WTC11 (cell line): ENCODE results near the gene CALN1. TPM values are rescaled to one million over a fixed set of nuclear protein-coding genes. Genes with fewer than 3 reads are reported as not detected.

Source experiments
- ATAC-seq: fragments of 200-7000 bp; cut with Tn5 transposase; 2 replicates; pipeline ENCODE4 v1.10.0; 2021; ENCODE audit warnings: mild to moderate bottlenecking, moderate library complexity
- CTCF ChIA-PET: fragments of 300-600 bp; sonication (Branson Sonifier 250); formaldehyde crosslinking; loops from one replicate; lab custom pipeline; 2021; ENCODE audit warnings: antibody characterized with exemption; lab: Charles Lee
- POLR2A ChIA-PET: fragments of 350-600 bp; sonication (Branson Sonifier 250); formaldehyde crosslinking; loops from one replicate; lab custom pipeline; 2021; ENCODE audit warnings: antibody characterized with exemption; lab: Charles Lee
- DNase-seq: peaks from one replicate; pipeline ENCODE4 v3.0.0; 2021; ENCODE audit warnings: low spot score
- H3K27ac Mint-ChIP-seq: 2 replicates; pipeline ENCODE4 v1.8.0; 2021; ENCODE audit warnings: mixed read lengths
- H3K27me3 Mint-ChIP-seq: 2 replicates; pipeline ENCODE4 v1.8.0; 2021; ENCODE audit warnings: low read depth, mild to moderate bottlenecking, moderate library complexity, mixed read lengths
- H3K36me3 Mint-ChIP-seq: 2 replicates; pipeline ENCODE4 v1.8.0; 2021; ENCODE audit warnings: mixed read lengths
- H3K4me1 Mint-ChIP-seq: 2 replicates; pipeline ENCODE4 v1.8.0; 2022; ENCODE audit warnings: mixed read lengths
- H3K4me3 Mint-ChIP-seq: 2 replicates; pipeline ENCODE4 v1.8.0; 2021; ENCODE audit warnings: mild to moderate bottlenecking, moderate library complexity, mixed read lengths
- H3K9me3 Mint-ChIP-seq: 2 replicates; pipeline ENCODE4 v1.8.0; 2021; ENCODE audit warnings: mixed read lengths
- CREB1 ChIP-seq: sonication (generic); formaldehyde crosslinking; IDR thresholded peaks from 2 replicates; pipeline ENCODE4 v1.8.0; 2023; ENCODE audit warnings: mild to moderate bottlenecking, missing genetic modification reagents
- E2F1 ChIP-seq: sonication (generic); formaldehyde crosslinking; IDR thresholded peaks from 2 replicates; pipeline ENCODE4 v1.8.0; 2022; ENCODE audit warnings: mild to moderate bottlenecking, missing genetic modification reagents
- E2F4 ChIP-seq: sonication (generic); formaldehyde crosslinking; IDR thresholded peaks from 2 replicates; pipeline ENCODE4 v1.8.1; 2022; ENCODE audit warnings: low read depth, mild to moderate bottlenecking, moderate library complexity, missing genetic modification reagents, borderline replicate concordance
- E2F5 ChIP-seq: sonication (generic); formaldehyde crosslinking; IDR thresholded peaks from 2 replicates; pipeline ENCODE4 v1.8.1; 2022; ENCODE audit warnings: mild to moderate bottlenecking, moderate library complexity, missing genetic modification reagents
- ELF4 ChIP-seq: sonication (generic); formaldehyde crosslinking; IDR thresholded peaks from 2 replicates; pipeline ENCODE4 v1.8.1; 2022; ENCODE audit warnings: low read depth, mild to moderate bottlenecking, moderate library complexity, missing genetic modification reagents
- ERG ChIP-seq: fragments of 250-450 bp; sonication (Bioruptor Pico); IDR thresholded peaks from 2 replicates; pipeline ENCODE4 v1.8.0; 2021; ENCODE audit warnings: mild to moderate bottlenecking
- ETV6 ChIP-seq: sonication (generic); formaldehyde crosslinking; IDR thresholded peaks from 2 replicates; pipeline ENCODE4 v1.8.1; 2022; ENCODE audit warnings: mild to moderate bottlenecking, missing genetic modification reagents
- FOXJ3 ChIP-seq: sonication (generic); formaldehyde crosslinking; IDR thresholded peaks from 2 replicates; pipeline ENCODE4 v1.9.0; 2021; ENCODE audit warnings: missing genetic modification reagents, mild to moderate bottlenecking, borderline replicate concordance
- FOXP4 ChIP-seq: sonication (generic); formaldehyde crosslinking; IDR thresholded peaks from 2 replicates; pipeline ENCODE4 v1.8.0; 2022; ENCODE audit warnings: mild to moderate bottlenecking, missing genetic modification reagents
- GRHL2 ChIP-seq: fragments of 250-450 bp; sonication (Bioruptor Pico); IDR thresholded peaks from 2 replicates; pipeline ENCODE4 v1.8.0; 2022; ENCODE audit warnings: mild to moderate bottlenecking, moderate library complexity; ENCODE audit not compliant: insufficient replicate concordance, severe bottlenecking
- NFE2L1 ChIP-seq: sonication (generic); formaldehyde crosslinking; IDR thresholded peaks from 2 replicates; pipeline ENCODE4 v1.8.1; 2023; ENCODE audit warnings: missing genetic modification reagents
- NFYB ChIP-seq: sonication (generic); formaldehyde crosslinking; conservative IDR thresholded peaks from 2 replicates; pipeline ENCODE4 v1.8.0; 2022; ENCODE audit warnings: low read depth, missing genetic modification reagents
- NR2C2 ChIP-seq: sonication (generic); formaldehyde crosslinking; IDR thresholded peaks from 2 replicates; pipeline ENCODE4 v1.8.0; 2022; ENCODE audit warnings: mild to moderate bottlenecking, missing genetic modification reagents
- NR3C1 ChIP-seq: sonication (generic); formaldehyde crosslinking; conservative IDR thresholded peaks from 2 replicates; pipeline ENCODE4 v1.8.1; 2023; ENCODE audit warnings: low read depth, mild to moderate bottlenecking, missing genetic modification reagents
- PRDM15 ChIP-seq: sonication (generic); formaldehyde crosslinking; IDR thresholded peaks from 2 replicates; pipeline ENCODE4 v1.8.0; 2022; ENCODE audit warnings: missing genetic modification reagents
- PRRX2 ChIP-seq: fragments of 250-450 bp; sonication (Bioruptor Pico); IDR thresholded peaks from 2 replicates; pipeline ENCODE4 v1.8.0; 2021; ENCODE audit warnings: mild to moderate bottlenecking
- SMAD4 ChIP-seq: sonication (generic); formaldehyde crosslinking; IDR thresholded peaks from 2 replicates; pipeline ENCODE4 v1.8.0; 2022; ENCODE audit warnings: mild to moderate bottlenecking, missing genetic modification reagents
- USF1 ChIP-seq: sonication (generic); formaldehyde crosslinking; IDR thresholded peaks from 2 replicates; pipeline ENCODE4 v1.8.0; 2022; ENCODE audit warnings: mild to moderate bottlenecking, missing genetic modification reagents
- ZBTB43 ChIP-seq: sonication (generic); formaldehyde crosslinking; IDR thresholded peaks from 2 replicates; pipeline ENCODE4 v1.8.1; 2023; ENCODE audit warnings: mild to moderate bottlenecking, missing genetic modification reagents
- ZNF219 ChIP-seq: sonication (generic); formaldehyde crosslinking; IDR thresholded peaks from 2 replicates; pipeline ENCODE4 v1.8.0; 2023; ENCODE audit warnings: missing genetic modification reagents, mild to moderate bottlenecking, borderline replicate concordance
- ZNF423 ChIP-seq: fragments of 250-450 bp; sonication (Bioruptor Pico); IDR thresholded peaks from 2 replicates; pipeline ENCODE4 v2.1.2; 2022; ENCODE audit warnings: mild to moderate bottlenecking, moderate library complexity
- total RNA-seq: library from RNA; stranded (reverse); gene quantifications from 3 replicates; pipeline ENCODE4 v1.2.3, GENCODE V29; 2021

Gene CALN1
- total RNA-seq, 1 experiment from 2014 or later, result 10.5 TPM

GRCh38 chr7:71868797-71869196 lies 543.3 kb downstream of the CALN1 start (continued):
- TF ChIP-seq ERG (CRISPR knock-in tag), result no peak
- TF ChIP-seq NFYB (CRISPR knock-in tag), result no peak
- no peak for TF ChIP-seq FOXJ3
- no peak for TF ChIP-seq USF1
- TF ChIP-seq E2F5 (CRISPR knock-in tag), result no peak

GRCh38 chr7:71867626-71868025 lies 544.5 kb downstream of the CALN1 start:
- H3K27ac Mint-ChIP-seq, result no peak overlapping the region
- ATAC-seq, result no peak
- H3K9me3 Mint-ChIP-seq, result no peaks in the 10 kb centered on the region
- ChIA-PET POLR2A (no interaction called here), CTCF (no interaction called here)
- no peaks in the 10 kb centered on the region for H3K27me3 Mint-ChIP-seq
- no peak for DNase-seq
- no peak for TF ChIP-seq GRHL2 (CRISPR knock-in tag)
- no peak for TF ChIP-seq ZNF219 (CRISPR knock-in tag)
- no peak for TF ChIP-seq SMAD4
- TF ChIP-seq ETV6, result no peak
- TF ChIP-seq ZNF423 (CRISPR knock-in tag), result no peak
- TF ChIP-seq ERG (CRISPR knock-in tag), result no peak
- no peak for TF ChIP-seq FOXP4 (CRISPR knock-in tag)
- no peak for TF ChIP-seq ELF4 (CRISPR knock-in tag)
- no peaks in the 10 kb centered on the region for H3K36me3 Mint-ChIP-seq
- no peaks in the 10 kb centered on the region for H3K4me1 Mint-ChIP-seq
- no peak overlapping the region for H3K4me3 Mint-ChIP-seq

- no peak for ATAC-seq
- Mint-ChIP-seq H3K27me3 (no peaks in the 10 kb centered on the region; the same call in 1 of the 2 replicates), H3K4me3 (no peak overlapping the region), H3K36me3 (no peaks in the 10 kb centered on the region), H3K4me1 (no peaks in the 10 kb centered on the region), H3K27ac (no peak overlapping the region), H3K9me3 (no peaks in the 10 kb centered on the region)
- DNase-seq, result no peak
- ChIA-PET CTCF (no interaction called here), POLR2A (no interaction called here)
- TF ChIP-seq PRDM15 (CRISPR knock-in tag) (no peak), CREB1 (no peak), NR2C2 (CRISPR knock-in tag) (no peak), E2F4 (CRISPR knock-in tag) (no peak), E2F1 (no peak), NR3C1 (CRISPR knock-in tag) (no peak), ZBTB43 (no peak), NFE2L1 (CRISPR knock-in tag) (no peak), PRRX2 (CRISPR knock-in tag) (no peak)
Observed at GRCh38 chr7:71865172-71865571, 547.0 kb downstream of the CALN1 start.
